Stimulated activated CD4-positive, alpha-beta T cell treated with anti-CD3 and anti-CD28 coated beads, Interleukin-2, amount 100 ng/mL, for 24 hours (primary cell): ENCODE data around the gene MLYCD.
"Not testable (repeated sequence)": the region's sequence is repeated elsewhere in the genome, so short reads cannot be mapped to it uniquely, and the experiment has no call there.

ENCODE experiments used
- DNase-seq, 2 donors: peaks; one replicate each; pipeline ENCODE4 v3.0.0-alpha.2; 2020

Gene MLYCD

GRCh38 chr16:83926726-83927397 is 27.9 kb downstream of the MLYCD start:
- DNase-seq, result peak; percentile 75 to 80

- DNase-seq, result no peak
Observed at GRCh38 chr16:83928341-83929055, 29.6 kb downstream of the MLYCD start.

- no peak for DNase-seq
Observed at GRCh38 chr16:83929811-83930555, 31.1 kb downstream of the MLYCD start.

- no peak for DNase-seq
Observed at GRCh38 chr16:83930730-83931500, 32.0 kb downstream of the MLYCD start.

- no peak for DNase-seq
Observed at GRCh38 chr16:83931556-83931955, 32.6 kb downstream of the MLYCD start.

GRCh38 chr16:83932304-83932703 is 33.4 kb downstream of the MLYCD start:
- DNase-seq, result no peak

GRCh38 chr16:83932955-83933673 is 34.2 kb downstream of the MLYCD start:
- DNase-seq, result no peak

- no peak for DNase-seq
Observed at GRCh38 chr16:83933885-83934683, 35.2 kb downstream of the MLYCD start.

GRCh38 chr16:83934684-83934977 is 35.7 kb downstream of the MLYCD start:
- DNase-seq, result no peak

GRCh38 chr16:83935005-83935857 is 36.3 kb downstream of the MLYCD start:
- DNase-seq, result no peak

GRCh38 chr16:83935858-83936255 is 36.9 kb downstream of the MLYCD start:
- no peak for DNase-seq

GRCh38 chr16:83936581-83937165 is 37.8 kb downstream of the MLYCD start:
- no peak for DNase-seq

GRCh38 chr16:83937267-83937666 is 38.4 kb downstream of the MLYCD start:
- DNase-seq, result no peak

- no peak for DNase-seq
Observed at GRCh38 chr16:83937922-83938885, 39.3 kb downstream of the MLYCD start.

- no peak for DNase-seq
Observed at GRCh38 chr16:83939266-83939855, 40.4 kb downstream of the MLYCD start.

GRCh38 chr16:83940119-83940518 is 41.2 kb downstream of the MLYCD start:
- DNase-seq, result no peak

GRCh38 chr16:83940630-83941378 is 41.9 kb downstream of the MLYCD start:
- DNase-seq, result no peak

GRCh38 chr16:83941546-83941945 is 42.6 kb downstream of the MLYCD start:
- not testable (repeated sequence) for DNase-seq
